HG02763 (cell line): ENCODE data around the gene SMIM27.
"Not testable (repeated sequence)": the region's sequence is repeated elsewhere in the genome, so short reads cannot be mapped to it uniquely, and the experiment has no call there.

Experiments used
- ATAC-seq: cut with Tn5 transposase; IDR thresholded peaks from one replicate; pipeline ENCODE4 v1.9.1; 2021; ENCODE audit warnings: mild to moderate bottlenecking, moderate library complexity; ENCODE audit not compliant: unreplicated experiment

SMIM27 gene

GRCh38 chr9:32596096-32596865 lies 44.2 kb downstream of the SMIM27 start:
- no peak for ATAC-seq

DNA sequence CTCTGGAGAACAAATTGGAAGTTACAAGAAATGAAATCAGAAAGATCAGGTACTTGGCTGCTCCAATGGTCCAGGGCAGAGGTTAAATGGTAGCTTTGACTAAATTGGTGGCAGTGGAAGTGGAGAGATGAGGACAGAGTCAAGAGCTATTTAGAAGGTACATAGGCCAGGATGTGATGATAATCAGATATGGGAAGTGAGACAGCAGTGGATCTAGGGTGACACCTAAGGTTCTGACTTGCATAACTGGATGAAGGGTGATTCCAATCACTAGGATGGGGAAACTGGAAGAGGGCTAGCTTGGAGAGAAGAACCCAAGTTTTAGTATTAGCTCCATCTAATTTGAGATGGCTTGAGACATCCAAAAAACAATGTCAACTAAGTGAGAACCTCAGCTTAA lies 44.8 kb downstream of the SMIM27 start:
- ATAC-seq = no peak

DNA sequence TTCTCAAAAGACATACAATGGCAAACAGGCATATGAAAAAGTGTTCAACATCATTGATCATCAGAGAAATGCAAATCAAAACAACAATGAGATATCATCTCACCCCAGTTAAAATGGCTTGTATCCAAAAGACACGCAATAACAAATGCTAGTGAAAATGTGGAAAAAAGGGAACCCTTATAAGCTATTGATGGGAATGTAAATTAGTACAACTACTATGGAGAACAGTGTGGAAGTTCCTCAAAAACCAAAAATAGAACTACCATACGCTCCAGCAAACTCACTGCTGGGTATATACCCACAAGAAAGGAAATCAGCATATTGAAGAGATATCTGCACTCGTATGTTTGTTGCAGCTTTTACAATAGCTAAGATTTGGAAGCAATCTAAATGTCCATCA lies 46.9 kb downstream of the SMIM27 start:
- not testable (repeated sequence) for ATAC-seq
